Thyroid gland (tissue), 4 donors: ENCODE data around the gene KLF13.

Experiments used
- CTCF ChIP-seq, 6 experiments: fragments of 200-600 bp in 3 of 6; fragments of 450-650 bp in 3 of 6; sonication (generic) in 3 of 6; IDR thresholded peaks; one replicate each; pipeline ENCODE4 v1.5.1; 2016 to 2019; ENCODE audit warnings: antibody characterized with exemption in 6 of 6, mild to moderate bottlenecking in 2 of 6, inconsistent platforms in 1 of 6, moderate library complexity in 1 of 6
- POLR2A ChIP-seq, 2 donors: fragments of 450-650 bp; IDR thresholded peaks; one replicate each; pipeline ENCODE4 v1.6.1; 2017; ENCODE audit warnings: antibody characterized with exemption in 2 of 2, mild to moderate bottlenecking in 2 of 2, moderate library complexity in 1 of 2

GRCh38 chr15:31353931-31354330, 27.3 kb downstream of the KLF13 start:
- TF ChIP-seq CTCF (IDR thresholded peaks at IDR 0.05) = no peak
- TF ChIP-seq POLR2A (IDR thresholded peaks at IDR 0.05) = no peak
